ENCODE measurements around the gene RELL2.
"Not testable (repeated sequence)": the region's sequence is repeated elsewhere in the genome, so short reads cannot be mapped to it uniquely, and the experiment has no call there.

Gene RELL2

GRCh38 chr5:141636413-141637122 lies at the start of gene RELL2, which contains the start of gene HDAC3:
Gene RELL2, plus strand, starts transcription at chr5:141636997. Its CDS starts 1,229 bp downstream, at chr5:141638226.
Gene HDAC3, minus strand, starts transcription at chr5:141636849. Its CDS starts 59 bp downstream, at chr5:141636790.
- DNase-seq, result peak; percentile 29

GRCh38 chr5:141590127-141590526 lies 46.7 kb upstream of the RELL2 start:
- DNase-seq, result no peak

- DNase-seq, result no peak
Observed at GRCh38 chr5:141596867-141597266, 39.9 kb upstream of the RELL2 start.

- no peak for DNase-seq
Observed at GRCh38 chr5:141597394-141597793, 39.4 kb upstream of the RELL2 start.

GRCh38 chr5:141597814-141598213 lies 39.0 kb upstream of the RELL2 start:
- DNase-seq, result no peak

- no peak for DNase-seq
Observed at GRCh38 chr5:141598391-141599345, 38.1 kb upstream of the RELL2 start.

GRCh38 chr5:141602606-141603005 lies 34.2 kb upstream of the RELL2 start:
- no peak for DNase-seq

- no peak for DNase-seq
Observed at GRCh38 chr5:141603923-141604717, 32.7 kb upstream of the RELL2 start.

- DNase-seq, result no peak
Observed at GRCh38 chr5:141605523-141606277, 31.1 kb upstream of the RELL2 start.

GRCh38 chr5:141608046-141608445 lies 28.8 kb upstream of the RELL2 start:
- no peak for DNase-seq

GRCh38 chr5:141608557-141608956 lies 28.2 kb upstream of the RELL2 start:
- DNase-seq, result no peak

GRCh38 chr5:141609044-141609443 lies 27.8 kb upstream of the RELL2 start:
- no peak for DNase-seq

- DNase-seq, result not testable (repeated sequence)
Observed at GRCh38 chr5:141609921-141610320, 26.9 kb upstream of the RELL2 start.

- no peak for DNase-seq
Observed at GRCh38 chr5:141611289-141611688, 25.5 kb upstream of the RELL2 start.

GRCh38 chr5:141613344-141613743 lies 23.5 kb upstream of the RELL2 start:
- DNase-seq, result no peak

- DNase-seq, result no peak
Observed at GRCh38 chr5:141615991-141616720, 20.6 kb upstream of the RELL2 start.

GRCh38 chr5:141617128-141617527 lies 19.7 kb upstream of the RELL2 start:
- no peak for DNase-seq

GRCh38 chr5:141617682-141618029 lies 19.1 kb upstream of the RELL2 start:
- DNase-seq, result no peak

GRCh38 chr5:141618030-141618803 lies 18.6 kb upstream of the RELL2 start:
- peak; percentile 60 for DNase-seq

GRCh38 chr5:141618804-141619554 lies 17.8 kb upstream of the RELL2 start, which contains the start of gene DIAPH1:
Gene DIAPH1, minus strand, starts transcription at chr5:141619000. Its CDS starts 86 bp downstream, at chr5:141618914.
- peak; percentile 79 for DNase-seq
